Effector memory CD4-positive, alpha-beta T cell (primary cell): ENCODE results near the gene OPCML.

Experiments
- DNase-seq, 3 donors: peaks; one replicate each; pipeline ENCODE4 v3.0.0-alpha.2; 2020
- H3K27ac ChIP-seq: 2 replicates; pipeline ENCODE4 v1.7.0; 2013; ENCODE audit warnings: mild to moderate bottlenecking, low read length, moderate library complexity; ENCODE audit not compliant: insufficient read depth, poor library complexity, severe bottlenecking
- H3K27me3 ChIP-seq: replicated peaks from 2 replicates; pipeline ENCODE4 v1.7.0; 2013; ENCODE audit warnings: mild to moderate bottlenecking, low read length; ENCODE audit not compliant: insufficient read depth, control insufficient read depth, poor library complexity, severe bottlenecking
- H3K36me3 ChIP-seq: 2 replicates; pipeline ENCODE4 v1.7.0; 2013; ENCODE audit warnings: mild to moderate bottlenecking, low read length, moderate library complexity; ENCODE audit not compliant: control insufficient read depth, insufficient read depth
- H3K4me1 ChIP-seq: 2 replicates; pipeline ENCODE4 v1.7.0; 2013; ENCODE audit warnings: low read length, mild to moderate bottlenecking; ENCODE audit not compliant: control insufficient read depth, insufficient read depth, poor library complexity, severe bottlenecking
- H3K4me3 ChIP-seq: 2 replicates; pipeline ENCODE4 v1.7.0; 2013; ENCODE audit warnings: low read length, low read depth, mild to moderate bottlenecking; ENCODE audit not compliant: insufficient read depth, poor library complexity, severe bottlenecking
- H3K9me3 ChIP-seq: 2 replicates; pipeline ENCODE4 v1.7.0; 2013; ENCODE audit warnings: mild to moderate bottlenecking, low read length, moderate library complexity; ENCODE audit not compliant: control insufficient read depth

OPCML gene

DNA sequence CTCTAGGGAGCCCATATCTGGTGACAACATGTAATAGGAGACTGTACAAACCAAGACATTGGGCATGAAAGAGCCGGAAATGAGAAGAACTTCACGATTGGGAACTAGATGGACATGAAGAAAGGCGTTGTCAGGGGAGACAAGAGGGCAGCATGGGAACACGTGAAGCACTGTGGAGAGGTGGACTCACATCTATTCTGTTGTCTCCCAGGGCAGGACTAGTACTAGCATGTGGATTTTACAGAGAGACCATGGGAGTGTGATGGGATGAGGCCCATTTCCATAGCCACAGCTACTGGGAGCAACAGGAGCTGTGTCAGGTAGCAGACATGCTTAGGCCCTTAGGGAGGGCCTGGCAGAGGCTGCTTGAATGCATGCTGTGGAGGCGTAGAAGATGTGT lies 333.9 kb downstream of the OPCML start:
- DNase-seq, result no peak
- H3K36me3 ChIP-seq, result no peaks in the 10 kb centered on the region
- no peaks in the 10 kb centered on the region for H3K27me3 ChIP-seq
- H3K4me3 ChIP-seq, result no peak overlapping the region
- no peaks in the 10 kb centered on the region for H3K9me3 ChIP-seq
- H3K27ac ChIP-seq, result no peak overlapping the region
- no peaks in the 10 kb centered on the region for H3K4me1 ChIP-seq

DNA sequence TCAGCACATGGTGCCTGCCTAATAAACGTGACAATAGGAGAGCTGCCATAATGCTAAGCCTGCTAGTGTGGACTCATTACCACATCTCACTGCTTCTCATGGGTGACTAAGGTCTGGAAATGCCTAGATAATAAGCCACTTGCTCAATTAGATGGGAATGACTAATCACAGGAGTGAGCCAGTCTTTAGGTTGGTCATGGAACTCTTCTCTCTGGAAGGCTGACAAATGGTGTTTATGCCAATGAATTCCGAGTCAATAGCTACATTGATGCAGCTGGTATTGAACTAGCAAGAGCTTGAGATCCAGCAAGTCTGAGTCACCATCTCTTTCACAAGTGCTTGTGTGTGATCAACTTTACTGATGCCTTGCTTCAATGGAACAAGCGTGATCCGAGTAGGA lies 334.9 kb downstream of the OPCML start:
- no peak overlapping the region for H3K4me3 ChIP-seq
- no peaks in the 10 kb centered on the region for H3K9me3 ChIP-seq
- no peaks in the 10 kb centered on the region for H3K27me3 ChIP-seq
- no peak overlapping the region for H3K27ac ChIP-seq
- no peak for DNase-seq
- no peaks in the 10 kb centered on the region for H3K4me1 ChIP-seq
- H3K36me3 ChIP-seq, result no peaks in the 10 kb centered on the region

GRCh38 chr11:133191931-133192330 lies 340.4 kb downstream of the OPCML start:
- Histone ChIP-seq H3K27ac (no peak overlapping the region), H3K4me3 (no peak overlapping the region), H3K36me3 (no peaks in the 10 kb centered on the region), H3K27me3 (no peaks in the 10 kb centered on the region), H3K9me3 (no peaks in the 10 kb centered on the region), H3K4me1 (no peaks in the 10 kb centered on the region)
- no peak for DNase-seq

GRCh38 chr11:133181667-133182066 lies 350.6 kb downstream of the OPCML start:
- DNase-seq, result no peak
- Histone ChIP-seq H3K36me3 (no peaks in the 10 kb centered on the region), H3K9me3 (no peaks in the 10 kb centered on the region), H3K4me1 (no peaks in the 10 kb centered on the region), H3K4me3 (no peak overlapping the region), H3K27me3 (no peaks in the 10 kb centered on the region), H3K27ac (no peak overlapping the region)

DNA sequence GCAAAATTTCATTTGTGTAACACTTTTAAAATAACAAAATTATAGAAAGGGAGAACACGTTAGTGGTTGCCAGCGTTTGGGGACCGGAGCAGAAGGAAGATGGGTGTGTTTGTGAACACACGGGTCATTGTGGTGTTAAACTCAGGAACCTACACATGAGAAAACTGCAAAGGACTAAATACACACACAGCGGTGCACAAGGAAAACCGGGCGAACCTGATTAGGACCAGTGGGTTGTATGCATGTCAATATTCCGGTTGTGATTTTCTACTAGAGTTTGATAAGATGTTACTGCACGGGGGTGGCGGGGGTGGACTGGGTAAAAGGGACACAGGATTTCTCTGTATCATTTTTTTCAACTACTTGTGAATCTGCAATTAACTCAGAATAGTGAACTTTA lies 351.2 kb downstream of the OPCML start:
- no peak overlapping the region for H3K27ac ChIP-seq
- H3K4me3 ChIP-seq, result no peak overlapping the region
- H3K27me3 ChIP-seq, result no peaks in the 10 kb centered on the region
- no peak for DNase-seq
- H3K4me1 ChIP-seq, result no peaks in the 10 kb centered on the region
- H3K9me3 ChIP-seq, result no peaks in the 10 kb centered on the region
- H3K36me3 ChIP-seq, result no peaks in the 10 kb centered on the region

DNA sequence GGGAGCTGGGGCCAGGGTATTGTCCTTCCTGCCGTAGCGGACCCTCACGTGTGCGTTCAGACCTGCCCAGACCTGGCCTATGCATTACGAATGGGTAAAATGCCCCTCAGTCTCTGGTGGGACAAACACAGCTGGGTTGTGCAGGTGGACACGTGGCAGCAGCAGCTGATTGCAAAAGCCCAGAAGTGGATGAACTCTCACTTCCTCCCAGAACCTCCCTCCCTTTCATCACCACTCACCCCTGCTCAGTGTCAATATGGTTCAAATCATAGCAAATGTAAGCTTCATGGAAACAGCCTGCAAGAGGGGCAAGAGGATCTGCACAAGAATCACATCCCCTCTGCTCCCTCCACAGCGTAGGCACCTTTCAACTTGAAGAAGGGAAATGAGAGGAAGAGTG lies 352.1 kb downstream of the OPCML start:
- no peaks in the 10 kb centered on the region for H3K9me3 ChIP-seq
- H3K27me3 ChIP-seq, result no peaks in the 10 kb centered on the region
- no peak for DNase-seq

GRCh38 chr11:133176748-133177147 lies 355.6 kb downstream of the OPCML start:
- no peaks in the 10 kb centered on the region for H3K27me3 ChIP-seq

More for the DNA sequence above, 352.1 kb downstream of the OPCML start:
- Histone ChIP-seq H3K4me1 (no peaks in the 10 kb centered on the region), H3K27ac (no peak overlapping the region), H3K36me3 (no peaks in the 10 kb centered on the region), H3K4me3 (no peak overlapping the region)

DNA sequence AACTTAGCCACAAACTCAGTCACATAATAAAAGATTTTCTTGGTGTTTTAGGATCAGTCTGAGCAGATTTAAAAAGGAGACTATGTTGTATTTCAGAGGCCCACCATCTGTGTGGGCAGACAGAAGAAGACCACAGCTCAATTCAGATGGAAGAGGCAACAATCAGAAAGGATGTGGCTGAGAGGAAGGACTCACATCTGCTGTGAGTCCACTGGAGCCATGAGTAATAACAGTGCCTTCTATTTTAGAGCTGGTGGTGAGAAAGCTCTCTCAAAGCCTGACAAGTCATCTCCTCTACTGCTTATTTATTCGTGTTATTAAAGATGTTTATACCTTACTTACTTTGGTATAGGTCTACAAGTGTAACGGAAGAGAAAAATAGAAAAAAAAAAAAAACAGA lies 357.2 kb downstream of the OPCML start:
- H3K9me3 ChIP-seq, result no peaks in the 10 kb centered on the region
- no peak overlapping the region for H3K4me3 ChIP-seq
- H3K4me1 ChIP-seq, result no peaks in the 10 kb centered on the region
- no peaks in the 10 kb centered on the region for H3K36me3 ChIP-seq
- no peaks in the 10 kb centered on the region for H3K27me3 ChIP-seq
- no peak overlapping the region for H3K27ac ChIP-seq
- DNase-seq, result no peak

More at GRCh38 chr11:133176748-133177147, 355.6 kb downstream of the OPCML start:
- Histone ChIP-seq H3K36me3 (no peaks in the 10 kb centered on the region), H3K4me3 (no peak overlapping the region), H3K9me3 (no peaks in the 10 kb centered on the region), H3K4me1 (no peaks in the 10 kb centered on the region), H3K27ac (no peak overlapping the region)
- no peak for DNase-seq

DNA sequence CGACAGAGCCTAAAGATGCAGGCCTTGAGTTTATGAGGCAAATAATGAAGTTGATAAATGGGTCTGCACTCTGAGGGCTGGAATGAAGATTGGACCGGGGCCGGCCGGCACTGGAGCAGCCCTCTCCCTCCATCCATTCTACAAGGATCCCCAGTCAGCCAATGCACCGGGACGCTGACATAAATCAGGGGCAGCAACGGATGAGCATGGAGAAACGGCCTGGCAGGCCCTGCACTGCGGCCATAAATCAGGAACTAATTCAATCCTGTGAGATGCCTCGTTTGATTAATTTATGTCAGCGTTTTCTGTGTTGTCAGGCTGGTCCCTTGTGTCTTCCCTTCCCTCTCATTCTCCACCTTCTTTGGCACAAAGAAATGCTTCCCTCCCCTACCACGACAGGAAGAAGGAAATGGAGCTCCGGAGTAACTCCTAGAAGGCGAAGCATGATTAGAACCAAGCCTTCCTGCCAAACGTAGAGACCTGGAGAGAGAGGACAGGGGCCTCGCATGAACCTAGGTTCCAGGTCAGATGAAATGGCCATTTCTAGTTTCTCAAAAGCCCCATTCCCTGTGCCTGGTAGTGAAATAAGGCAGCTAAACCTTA lies 358.4 kb downstream of the OPCML start:
- H3K27ac ChIP-seq, result no peak overlapping the region
- DNase-seq, result no peak
- no peaks in the 10 kb centered on the region for H3K27me3 ChIP-seq
- no peaks in the 10 kb centered on the region for H3K36me3 ChIP-seq
- H3K9me3 ChIP-seq, result no peaks in the 10 kb centered on the region
- no peak overlapping the region for H3K4me3 ChIP-seq
- no peaks in the 10 kb centered on the region for H3K4me1 ChIP-seq

DNA sequence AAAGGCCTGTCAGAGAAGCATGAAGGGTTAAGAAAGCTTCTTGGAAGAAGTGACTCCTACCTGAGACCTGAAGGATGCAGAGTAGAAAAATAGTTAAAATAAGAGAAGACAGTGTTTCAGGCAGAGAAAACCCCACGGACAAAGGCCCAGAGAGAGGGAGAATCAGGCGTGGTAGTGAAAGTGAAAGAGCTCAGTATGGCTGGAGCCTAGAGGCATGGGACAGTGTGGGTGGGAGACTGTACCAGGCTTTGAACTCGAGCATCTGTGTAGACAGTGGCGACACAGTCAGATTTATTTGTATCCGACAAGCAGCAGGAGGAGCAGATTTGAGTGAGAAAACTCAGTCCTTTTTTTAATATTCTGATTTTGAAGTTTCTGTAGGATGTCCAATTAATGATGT lies 360.0 kb downstream of the OPCML start:
- Histone ChIP-seq H3K36me3 (no peaks in the 10 kb centered on the region), H3K4me1 (no peaks in the 10 kb centered on the region), H3K9me3 (no peaks in the 10 kb centered on the region), H3K27me3 (no peaks in the 10 kb centered on the region), H3K27ac (no peak overlapping the region), H3K4me3 (no peak overlapping the region)
- DNase-seq, result no peak
